Endothelial cell (in vitro differentiated cells): ENCODE results near the gene AP3S2. TPM values are rescaled to one million over a fixed set of nuclear protein-coding genes. Genes with fewer than 3 reads are reported as not detected.

Experiments
- DNase-seq: peaks from one replicate; pipeline ENCODE4 v3.0.0; 2021; ENCODE audit warnings: low spot score
- H3K27ac Mint-ChIP-seq: one replicate; pipeline ENCODE4 v1.8.0; 2021; ENCODE audit warnings: mixed read lengths, inconsistent platforms; ENCODE audit not compliant: unreplicated experiment
- H3K27me3 Mint-ChIP-seq: one replicate; pipeline ENCODE4 v1.8.0; 2021; ENCODE audit warnings: mild to moderate bottlenecking, moderate library complexity, mixed read lengths, inconsistent platforms; ENCODE audit not compliant: unreplicated experiment
- H3K36me3 Mint-ChIP-seq: one replicate; pipeline ENCODE4 v1.8.0; 2021; ENCODE audit warnings: mild to moderate bottlenecking, low read depth, mixed read lengths, inconsistent platforms; ENCODE audit not compliant: unreplicated experiment
- H3K4me1 Mint-ChIP-seq: one replicate; pipeline ENCODE4 v1.8.0; 2021; ENCODE audit warnings: mild to moderate bottlenecking, mixed read lengths, inconsistent platforms; ENCODE audit not compliant: unreplicated experiment
- H3K4me3 Mint-ChIP-seq: one replicate; pipeline ENCODE4 v1.8.0; 2021; ENCODE audit warnings: mild to moderate bottlenecking, mixed read lengths, inconsistent platforms; ENCODE audit not compliant: unreplicated experiment
- H3K9me3 Mint-ChIP-seq: one replicate; pipeline ENCODE4 v1.8.0; 2021; ENCODE audit warnings: mixed read lengths, inconsistent platforms; ENCODE audit not compliant: unreplicated experiment
- CTCF ChIP-seq: fragments of 200-600 bp; sonication (generic); IDR thresholded peaks from one replicate; pipeline ENCODE4 v1.5.0; 2021; ENCODE audit warnings: antibody characterized with exemption; ENCODE audit not compliant: unreplicated experiment
- total RNA-seq: library from RNA; stranded (reverse); fragmentation: NEBNext Ultra II Directional; extraction: Animal tissue kit (Norgen Biotek cat#: 25700); gene quantifications from one replicate; pipeline ENCODE4 v1.2.1, GENCODE V29; 2021; ENCODE audit not compliant: unreplicated experiment

Gene AP3S2
- total RNA-seq, 1 donor from 2014 or later, result 23.2 TPM

DNA sequence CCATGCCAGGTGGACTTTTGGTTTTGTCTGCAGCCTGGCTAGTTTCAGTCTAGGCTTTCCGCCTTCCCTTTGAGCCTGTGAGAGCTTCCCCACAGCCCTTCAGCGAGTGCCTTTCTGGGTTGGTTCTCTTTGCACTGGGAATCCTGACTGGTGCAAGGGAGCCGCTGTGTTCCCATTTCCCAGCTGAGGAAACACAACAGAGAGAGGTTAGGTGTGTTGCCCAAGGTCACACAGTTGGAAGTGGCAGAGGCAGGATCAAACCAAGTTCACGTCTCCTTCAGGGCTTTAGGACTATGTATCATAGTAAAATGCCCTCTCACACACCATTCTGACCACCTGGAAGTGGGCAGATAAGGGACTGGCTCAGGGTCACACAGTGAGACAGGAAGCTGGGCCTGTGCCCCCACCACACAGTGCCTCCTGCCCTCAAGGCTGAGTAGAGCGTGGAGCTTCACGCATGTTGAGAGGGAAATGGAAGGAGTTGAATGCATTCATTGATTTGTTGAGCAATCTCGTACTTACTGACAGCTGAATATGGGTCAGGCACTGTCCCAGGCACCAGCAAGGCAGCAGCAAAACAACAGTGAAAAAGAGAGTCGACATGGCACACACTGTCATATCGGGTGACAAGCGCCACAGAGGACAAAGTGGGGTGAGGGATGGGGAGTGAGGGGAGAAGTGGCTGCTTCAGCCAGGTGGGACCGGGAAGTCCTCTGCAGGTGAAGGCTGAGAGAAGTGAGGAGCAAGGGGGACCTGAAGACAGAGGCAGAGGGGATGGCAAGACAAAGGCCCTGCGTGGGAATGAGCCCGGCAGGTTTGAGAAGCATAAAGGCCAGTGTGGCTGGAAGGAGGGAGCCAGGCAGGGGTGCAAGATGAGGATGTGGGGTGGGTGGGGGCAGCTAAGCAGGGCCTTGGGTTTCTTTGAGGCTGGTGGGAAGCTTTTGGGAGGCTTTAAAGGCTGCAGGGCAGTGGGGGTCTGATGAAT lies 66.8 kb downstream of the AP3S2 start:
- H3K36me3 Mint-ChIP-seq, result peaks cover 10% of the 10 kb centered on the region
- H3K27ac Mint-ChIP-seq, result no peak overlapping the region
- peaks cover 29% of the 10 kb centered on the region for H3K4me1 Mint-ChIP-seq
- no peak for TF ChIP-seq CTCF
- no peak overlapping the region for H3K4me3 Mint-ChIP-seq
- DNase-seq, result no peak
- no peaks in the 10 kb centered on the region for H3K9me3 Mint-ChIP-seq
- H3K27me3 Mint-ChIP-seq, result peaks cover 15% of the 10 kb centered on the region

DNA sequence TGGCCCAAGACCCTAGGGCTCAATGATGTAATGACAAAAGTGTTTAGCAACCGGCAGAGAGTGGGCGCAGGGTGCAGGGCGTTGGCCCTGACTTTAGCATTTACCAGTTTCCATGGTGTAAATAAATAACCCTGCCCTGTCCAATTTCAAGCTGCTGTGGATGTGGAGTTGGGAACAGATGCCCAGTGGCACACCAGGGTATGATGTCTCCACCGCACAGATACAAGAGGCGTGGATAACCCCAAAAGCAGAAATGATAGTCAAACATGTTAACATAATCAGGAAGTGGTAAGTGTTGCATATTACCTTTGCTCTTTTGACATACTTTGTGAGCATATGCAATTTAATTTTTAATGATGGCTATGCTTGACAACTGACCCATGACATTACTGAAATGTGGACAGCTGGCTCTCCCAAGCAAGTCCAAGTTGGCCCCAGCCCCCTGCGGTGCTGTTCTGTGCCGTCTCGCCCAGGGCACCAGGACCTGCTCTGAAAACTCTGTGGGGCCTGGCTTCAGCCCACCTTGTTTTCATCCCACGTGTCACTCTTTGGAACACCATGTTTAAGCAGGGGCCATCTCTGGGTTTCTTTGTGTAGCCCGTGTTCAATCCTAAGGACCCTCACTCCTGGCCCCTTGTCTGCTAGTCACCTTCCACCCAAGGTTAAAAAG lies 68.4 kb downstream of the AP3S2 start:
- no peak for DNase-seq
- TF ChIP-seq CTCF, result no peak

GRCh38 chr15:89824607-89824867 lies 69.3 kb downstream of the AP3S2 start:
- no peak overlapping the region for H3K4me3 Mint-ChIP-seq
- no peak for DNase-seq

More for the DNA sequence above, 68.4 kb downstream of the AP3S2 start:
- peaks cover 17% of the 10 kb centered on the region for H3K27me3 Mint-ChIP-seq
- no peak overlapping the region for H3K4me3 Mint-ChIP-seq
- no peak overlapping the region for H3K27ac Mint-ChIP-seq
- H3K4me1 Mint-ChIP-seq, result peaks cover 31% of the 10 kb centered on the region
- peaks cover 9% of the 10 kb centered on the region for H3K36me3 Mint-ChIP-seq
- no peaks in the 10 kb centered on the region for H3K9me3 Mint-ChIP-seq

GRCh38 chr15:89823836-89824606 lies 69.8 kb downstream of the AP3S2 start:
- Mint-ChIP-seq H3K27ac (no peak overlapping the region), H3K4me1 (peaks cover 19% of the 10 kb centered on the region), H3K36me3 (no peaks in the 10 kb centered on the region), H3K9me3 (no peaks in the 10 kb centered on the region), H3K27me3 (peaks cover 15% of the 10 kb centered on the region), H3K4me3 (no peak overlapping the region)
- no peak for TF ChIP-seq CTCF
- no peak for DNase-seq

More at GRCh38 chr15:89824607-89824867, 69.3 kb downstream of the AP3S2 start:
- TF ChIP-seq CTCF, result no peak
- peaks cover 15% of the 10 kb centered on the region for H3K27me3 Mint-ChIP-seq
- H3K36me3 Mint-ChIP-seq, result peaks cover 2% of the 10 kb centered on the region
- no peaks in the 10 kb centered on the region for H3K9me3 Mint-ChIP-seq
- no peak overlapping the region for H3K27ac Mint-ChIP-seq
- peaks cover 23% of the 10 kb centered on the region for H3K4me1 Mint-ChIP-seq
